Liver (tissue), 9 donors: ENCODE results near the gene ERMAP. TPM values are rescaled to one million over a fixed set of nuclear protein-coding genes. Genes with fewer than 3 reads are reported as not detected.
"Not testable (repeated sequence)": the region's sequence is repeated elsewhere in the genome, so short reads cannot be mapped to it uniquely, and the experiment has no call there.

Experiments used
- DNase-seq: peaks from one replicate; pipeline ENCODE4 v3.0.0-alpha.2; 2017; ENCODE audit warnings: low spot score
- H3K27ac ChIP-seq, 2 donors: one replicate each; pipeline ENCODE4 v1.7.0; 2013; ENCODE audit warnings: inconsistent platforms in 2 of 2, low read length in 2 of 2, control low read depth in 1 of 2, low read depth in 1 of 2, mild to moderate bottlenecking in 1 of 2
- H3K27me3 ChIP-seq, 4 donors: one replicate each; pipeline versions ENCODE4 v1.6.1 to v1.7.0; 2013; ENCODE audit warnings: low read length in 3 of 4, inconsistent platforms in 1 of 4, mild to moderate bottlenecking in 1 of 4, moderate library complexity in 1 of 4; ENCODE audit not compliant: control insufficient read depth in 4 of 4, insufficient read depth in 4 of 4
- H3K36me3 ChIP-seq, 4 donors: one replicate each; pipeline versions ENCODE4 v1.6.1 to v1.7.0; 2013; ENCODE audit warnings: low read length in 3 of 4, mild to moderate bottlenecking in 3 of 4, low read depth in 1 of 4, moderate library complexity in 1 of 4; ENCODE audit not compliant: control insufficient read depth in 4 of 4, insufficient read depth in 3 of 4
- H3K4me1 ChIP-seq, 4 donors: one replicate each; pipeline versions ENCODE4 v1.6.1 to v1.7.0; 2013; ENCODE audit warnings: low read length in 3 of 4, mild to moderate bottlenecking in 3 of 4, moderate library complexity in 1 of 4; ENCODE audit not compliant: control insufficient read depth in 4 of 4, insufficient read depth in 4 of 4
- H3K4me3 ChIP-seq, 3 donors: one replicate each; pipeline versions ENCODE4 v1.6.1 to v1.7.0; 2013; ENCODE audit warnings: low read length in 3 of 3, control low read depth in 1 of 3, low read depth in 1 of 3, mild to moderate bottlenecking in 1 of 3
- H3K9ac ChIP-seq, 2 donors: one replicate each; pipeline ENCODE4 v1.7.0; 2013; ENCODE audit warnings: low read length in 2 of 2, mild to moderate bottlenecking in 2 of 2, moderate library complexity in 2 of 2, control low read depth in 1 of 2, low read depth in 1 of 2
- H3K9me3 ChIP-seq, 4 donors: one replicate each; pipeline versions ENCODE4 v1.6.1 to v1.7.0; 2013; ENCODE audit warnings: low read length in 3 of 4; ENCODE audit not compliant: control insufficient read depth in 4 of 4
- RXRA ChIP-seq, 2 donors: IDR thresholded peaks; 2 replicates each; pipeline ENCODE4 v1.6.1; 2017 to 2018; ENCODE audit warnings: antibody characterized with exemption in 2 of 2, mild to moderate bottlenecking in 1 of 2
- WGBS: extraction: QIAGEN DNeasy Blood & Tissue Kit; methylation state at CpG from one replicate; pipeline ENCODE4 v1.1.7; 2013; 5-methylcytosine and 5-hydroxymethylcytosine counted together
- polyA plus RNA-seq, 2 donors: library from polyadenylated mRNA; stranded (reverse) in 1 of 2; unstranded in 1 of 2; fragments of 200-250 nt in 1 of 2; fragments of >200 nt in 1 of 2; fragmentation: Nextera tagmentation in 1 of 2; extraction: Ambion mirVana in 1 of 2; gene quantifications; one replicate each; pipeline versions ENCODE4 v1.2.1 to v1.2.3, GENCODE V29; 2013 to 2015
- total RNA-seq, 2 donors: library from RNA; depleted of rRNA; stranded (reverse); fragments of >200 nt; gene quantifications; one replicate each; pipeline ENCODE4 v1.2.3, GENCODE V29; 2014
- TF ChIP-seq, protein P1 (sequence below): IDR thresholded peaks from 2 replicates; pipeline ENCODE4 v1.6.1; 2016; ENCODE audit warnings: antibody characterized with exemption
- TF ChIP-seq, protein P2 (sequence below): IDR thresholded peaks from 2 replicates; pipeline ENCODE4 v1.6.1; 2016; ENCODE audit warnings: antibody characterized with exemption
- TF ChIP-seq, protein P3 (sequence below): IDR thresholded peaks from 2 replicates; pipeline ENCODE4 v1.6.1; 2016; ENCODE audit warnings: antibody characterized with exemption, mild to moderate bottlenecking
- donor health status: healthy.
- donor health status: healthy.
- donor health status: healthy.
- donor health status: healthy.
- donor health status: healthy.

Gene ERMAP
- total and polyA plus RNA-seq, 4 donors: 3.9 to 96.9 (median 9.0) TPM

DNA sequence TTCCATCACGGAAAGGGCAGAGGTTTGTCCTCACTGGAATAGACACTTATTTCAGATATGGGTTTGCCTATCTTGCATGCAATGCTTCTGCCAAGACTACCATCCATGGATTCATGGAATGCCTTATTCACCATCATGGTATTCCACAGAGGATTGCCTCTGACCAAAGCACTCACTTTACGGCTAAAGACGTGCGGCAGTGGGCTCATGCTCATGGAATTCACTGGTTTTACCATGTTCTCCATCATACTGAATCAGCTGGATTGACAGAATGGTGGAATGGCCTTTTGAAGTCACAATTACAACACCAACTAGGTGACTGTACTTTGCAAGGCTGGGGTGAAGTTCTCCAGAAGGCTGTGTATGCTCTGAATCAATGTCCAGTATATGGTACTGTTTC lies 51.5 kb downstream of the ERMAP start:
- H3K27me3 ChIP-seq, H3K27ac ChIP-seq, H3K36me3 ChIP-seq, H3K9ac ChIP-seq, DNase-seq, H3K4me1 ChIP-seq, H3K4me3 ChIP-seq, H3K9me3 ChIP-seq: not testable (repeated sequence)
- WGBS: 72% methylated on average over 4 of the region's 4 CpGs

DNA sequence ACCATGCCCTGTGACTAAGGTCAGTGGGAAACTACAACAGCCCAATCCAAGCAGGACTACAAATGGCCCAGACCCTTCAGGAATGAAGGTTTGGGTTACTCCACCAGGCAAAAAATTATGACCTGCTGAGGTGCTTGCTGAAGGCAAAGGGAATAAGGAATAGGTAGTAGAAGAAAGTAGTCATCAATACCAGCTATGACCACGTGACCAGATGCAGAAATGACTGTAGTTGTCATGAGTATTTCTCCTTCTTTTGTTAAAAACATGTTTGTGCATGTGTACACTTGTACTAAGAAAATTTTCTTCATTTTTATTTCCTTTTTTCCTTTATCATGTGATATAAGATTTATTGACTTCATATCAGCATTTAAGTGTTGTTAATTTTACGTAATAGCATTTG lies 52.3 kb downstream of the ERMAP start:
- H3K4me3 ChIP-seq, H3K27me3 ChIP-seq, H3K27ac ChIP-seq, H3K9ac ChIP-seq, DNase-seq, H3K36me3 ChIP-seq, H3K4me1 ChIP-seq, H3K9me3 ChIP-seq: not testable (repeated sequence)
- WGBS: 79% methylated on average over 2 of the region's 2 CpGs

DNA sequence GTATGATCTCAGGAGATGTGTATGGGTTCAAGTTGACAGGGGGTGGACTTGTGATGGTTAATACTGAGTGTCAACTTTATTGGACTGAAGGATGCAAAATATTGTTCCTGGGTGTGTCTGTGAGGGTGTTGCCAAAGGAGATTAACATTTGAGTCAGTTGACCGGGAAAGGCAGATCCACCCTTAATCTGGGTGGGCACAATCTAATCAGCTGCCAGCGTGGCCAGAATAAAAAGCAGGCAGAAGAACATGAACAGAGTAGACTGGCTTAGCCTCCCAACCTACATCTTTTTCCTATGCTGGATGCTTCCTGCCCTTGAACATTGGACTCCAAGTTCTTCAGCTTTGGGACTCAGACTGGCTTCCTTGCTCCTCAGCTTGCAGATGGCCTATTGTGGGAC lies 52.8 kb downstream of the ERMAP start:
- H3K36me3 ChIP-seq, H3K27ac ChIP-seq, H3K9ac ChIP-seq, H3K4me3 ChIP-seq, H3K27me3 ChIP-seq, DNase-seq, H3K9me3 ChIP-seq, H3K4me1 ChIP-seq: not testable (repeated sequence)
- 84% methylated on average over 2 of the region's 2 CpGs for WGBS

DNA sequence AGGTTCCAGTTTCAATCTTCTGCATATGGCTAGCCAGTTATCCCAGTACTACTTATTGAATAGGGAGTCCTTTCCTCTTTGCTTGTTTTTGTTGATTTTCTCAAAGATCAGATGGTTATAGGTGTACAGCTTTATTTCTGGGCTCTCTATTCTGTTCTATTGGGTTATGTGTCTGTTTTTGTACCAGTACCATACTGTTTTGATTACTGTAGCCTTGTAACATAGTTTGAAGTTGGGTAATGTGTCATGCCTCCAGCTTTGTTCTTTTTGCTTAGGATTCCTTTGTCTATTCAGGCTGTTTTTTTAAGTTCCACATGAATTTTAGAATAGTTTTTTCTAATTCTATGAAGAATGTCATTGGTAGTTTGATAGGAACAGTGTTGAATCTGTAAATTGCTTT lies 56.2 kb downstream of the ERMAP start:
- H3K9ac ChIP-seq, H3K27ac ChIP-seq, H3K9me3 ChIP-seq, H3K4me3 ChIP-seq, H3K27me3 ChIP-seq, H3K36me3 ChIP-seq, DNase-seq: not testable (repeated sequence)
- H3K4me1 ChIP-seq: peaks cover 0 to 11% (median 0%) of the 10 kb centered on the region in 4 donors

DNA sequence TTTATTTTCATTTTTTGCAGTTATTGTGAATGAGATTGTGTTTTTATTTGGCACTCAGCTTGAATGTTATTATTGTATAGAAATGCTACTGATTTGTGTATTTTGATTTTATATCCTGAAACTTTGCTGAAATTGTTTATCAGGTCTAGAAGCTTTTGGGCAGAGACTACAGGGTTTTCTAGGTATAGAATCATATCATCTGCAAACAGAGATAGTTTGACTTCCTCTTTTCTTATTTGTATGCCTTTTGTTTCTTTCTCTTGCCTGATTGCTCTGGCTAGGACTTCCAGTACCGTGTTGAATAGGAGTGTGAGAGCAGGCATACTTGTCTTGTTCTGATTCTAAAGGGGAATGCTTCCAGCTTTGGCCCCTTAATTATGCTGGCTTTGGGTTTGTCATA lies 56.7 kb downstream of the ERMAP start:
- H3K9ac ChIP-seq: no peak overlapping the region
- WGBS: 74% methylated on average over 1 of the region's 1 CpG
- H3K4me1 ChIP-seq: peaks cover 0 to 11% (median 0%) of the 10 kb centered on the region in 4 donors
- H3K27ac ChIP-seq: no peak overlapping the region
- no peaks in the 10 kb centered on the region for H3K9me3 ChIP-seq
- no peak for DNase-seq
- no peak overlapping the region for H3K4me3 ChIP-seq
- no peaks in the 10 kb centered on the region for H3K36me3 ChIP-seq
- H3K27me3 ChIP-seq: no peaks in the 10 kb centered on the region
- TF ChIP-seq RXRA (IDR thresholded peaks at IDR 0.05): no peak
- TF ChIP-seq, protein P1, sequence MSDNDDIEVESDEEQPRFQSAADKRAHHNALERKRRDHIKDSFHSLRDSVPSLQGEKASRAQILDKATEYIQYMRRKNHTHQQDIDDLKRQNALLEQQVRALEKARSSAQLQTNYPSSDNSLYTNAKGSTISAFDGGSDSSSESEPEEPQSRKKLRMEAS: no peak
- TF ChIP-seq, protein P2, sequence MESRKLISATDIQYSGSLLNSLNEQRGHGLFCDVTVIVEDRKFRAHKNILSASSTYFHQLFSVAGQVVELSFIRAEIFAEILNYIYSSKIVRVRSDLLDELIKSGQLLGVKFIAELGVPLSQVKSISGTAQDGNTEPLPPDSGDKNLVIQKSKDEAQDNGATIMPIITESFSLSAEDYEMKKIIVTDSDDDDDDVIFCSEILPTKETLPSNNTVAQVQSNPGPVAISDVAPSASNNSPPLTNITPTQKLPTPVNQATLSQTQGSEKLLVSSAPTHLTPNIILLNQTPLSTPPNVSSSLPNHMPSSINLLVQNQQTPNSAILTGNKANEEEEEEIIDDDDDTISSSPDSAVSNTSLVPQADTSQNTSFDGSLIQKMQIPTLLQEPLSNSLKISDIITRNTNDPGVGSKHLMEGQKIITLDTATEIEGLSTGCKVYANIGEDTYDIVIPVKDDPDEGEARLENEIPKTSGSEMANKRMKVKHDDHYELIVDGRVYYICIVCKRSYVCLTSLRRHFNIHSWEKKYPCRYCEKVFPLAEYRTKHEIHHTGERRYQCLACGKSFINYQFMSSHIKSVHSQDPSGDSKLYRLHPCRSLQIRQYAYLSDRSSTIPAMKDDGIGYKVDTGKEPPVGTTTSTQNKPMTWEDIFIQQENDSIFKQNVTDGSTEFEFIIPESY: no peak
- TF ChIP-seq, protein P3, sequence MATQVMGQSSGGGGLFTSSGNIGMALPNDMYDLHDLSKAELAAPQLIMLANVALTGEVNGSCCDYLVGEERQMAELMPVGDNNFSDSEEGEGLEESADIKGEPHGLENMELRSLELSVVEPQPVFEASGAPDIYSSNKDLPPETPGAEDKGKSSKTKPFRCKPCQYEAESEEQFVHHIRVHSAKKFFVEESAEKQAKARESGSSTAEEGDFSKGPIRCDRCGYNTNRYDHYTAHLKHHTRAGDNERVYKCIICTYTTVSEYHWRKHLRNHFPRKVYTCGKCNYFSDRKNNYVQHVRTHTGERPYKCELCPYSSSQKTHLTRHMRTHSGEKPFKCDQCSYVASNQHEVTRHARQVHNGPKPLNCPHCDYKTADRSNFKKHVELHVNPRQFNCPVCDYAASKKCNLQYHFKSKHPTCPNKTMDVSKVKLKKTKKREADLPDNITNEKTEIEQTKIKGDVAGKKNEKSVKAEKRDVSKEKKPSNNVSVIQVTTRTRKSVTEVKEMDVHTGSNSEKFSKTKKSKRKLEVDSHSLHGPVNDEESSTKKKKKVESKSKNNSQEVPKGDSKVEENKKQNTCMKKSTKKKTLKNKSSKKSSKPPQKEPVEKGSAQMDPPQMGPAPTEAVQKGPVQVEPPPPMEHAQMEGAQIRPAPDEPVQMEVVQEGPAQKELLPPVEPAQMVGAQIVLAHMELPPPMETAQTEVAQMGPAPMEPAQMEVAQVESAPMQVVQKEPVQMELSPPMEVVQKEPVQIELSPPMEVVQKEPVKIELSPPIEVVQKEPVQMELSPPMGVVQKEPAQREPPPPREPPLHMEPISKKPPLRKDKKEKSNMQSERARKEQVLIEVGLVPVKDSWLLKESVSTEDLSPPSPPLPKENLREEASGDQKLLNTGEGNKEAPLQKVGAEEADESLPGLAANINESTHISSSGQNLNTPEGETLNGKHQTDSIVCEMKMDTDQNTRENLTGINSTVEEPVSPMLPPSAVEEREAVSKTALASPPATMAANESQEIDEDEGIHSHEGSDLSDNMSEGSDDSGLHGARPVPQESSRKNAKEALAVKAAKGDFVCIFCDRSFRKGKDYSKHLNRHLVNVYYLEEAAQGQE: no peak
